HG02938 (cell line): Measurements from ENCODE around the gene BPIFB4.
"Not testable (repeated sequence)": the region's sequence is repeated elsewhere in the genome, so short reads cannot be mapped to it uniquely, and the experiment has no call there.

Experiments used
- ATAC-seq: cut with Tn5 transposase; IDR thresholded peaks from one replicate; pipeline ENCODE4 v1.9.1; 2021; ENCODE audit warnings: mild to moderate bottlenecking, moderate library complexity; ENCODE audit not compliant: unreplicated experiment

Gene BPIFB4

GRCh38 chr20:33079259-33079658, at the start of gene BPIFB4:
BPIFB4 (plus strand) TSS chr20:33079643; CDS start chr20:33081527, 1,884 bp downstream.
- no peak for ATAC-seq

GRCh38 chr20:33030076-33030475, 49.4 kb upstream of the BPIFB4 start:
- ATAC-seq = no peak

- ATAC-seq = no peak
These were observed 48.9 kb upstream of the BPIFB4 start for GRCh38 chr20:33030569-33030968.

GRCh38 chr20:33031531-33031930, 47.9 kb upstream of the BPIFB4 start, which contains the start of gene BPIFB6:
BPIFB6 (plus strand) TSS chr20:33031648; CDS start chr20:33031648, 0 bp downstream.
- ATAC-seq = no peak

- ATAC-seq = no peak
These were observed 46.9 kb upstream of the BPIFB4 start for GRCh38 chr20:33032555-33032954.

- no peak for ATAC-seq
These were observed 46.1 kb upstream of the BPIFB4 start for GRCh38 chr20:33033381-33033780.

GRCh38 chr20:33034115-33034514, 45.3 kb upstream of the BPIFB4 start:
- ATAC-seq = no peak

GRCh38 chr20:33034901-33035492, 44.4 kb upstream of the BPIFB4 start:
- ATAC-seq = no peak

GRCh38 chr20:33037456-33037855, 42.0 kb upstream of the BPIFB4 start:
- no peak for ATAC-seq

GRCh38 chr20:33038243-33038642, 41.2 kb upstream of the BPIFB4 start:
- ATAC-seq = no peak

GRCh38 chr20:33042430-33042829, 37.0 kb upstream of the BPIFB4 start:
- ATAC-seq = no peak

- no peak for ATAC-seq
These were observed 36.3 kb upstream of the BPIFB4 start for GRCh38 chr20:33042983-33043730.

- no peak for ATAC-seq
These were observed 35.7 kb upstream of the BPIFB4 start for GRCh38 chr20:33043731-33044181.

GRCh38 chr20:33045129-33045721, 34.2 kb upstream of the BPIFB4 start:
- not testable (repeated sequence) for ATAC-seq

GRCh38 chr20:33046412-33046811, 33.0 kb upstream of the BPIFB4 start:
- ATAC-seq = no peak

- ATAC-seq = no peak
These were observed 28.1 kb upstream of the BPIFB4 start for GRCh38 chr20:33051333-33051732.

GRCh38 chr20:33053291-33054106, 25.9 kb upstream of the BPIFB4 start, which contains the start of gene BPIFB3:
BPIFB3 (plus strand) TSS chr20:33053903; CDS start chr20:33055436, 1,533 bp downstream.
- no peak for ATAC-seq

GRCh38 chr20:33054381-33054780, 25.1 kb upstream of the BPIFB4 start:
- ATAC-seq = no peak

GRCh38 chr20:33054791-33055190, 24.7 kb upstream of the BPIFB4 start:
- no peak for ATAC-seq

GRCh38 chr20:33059136-33059535, 20.3 kb upstream of the BPIFB4 start:
- ATAC-seq = no peak
